Activated CD4-positive, alpha-beta T cell treated with anti-CD3 and anti-CD28 coated beads, Interleukin-2, amount 50 U/mL, for 1 hour (primary cell): ENCODE results near the gene LRP2BP.
A peak's percentile ranks its signal among the peaks of the same experiment; 100 is the strongest.

Source experiments
- DNase-seq: peaks from one replicate; pipeline ENCODE4 v3.0.0-alpha.2; 2020

The LRP2BP gene

DNA sequence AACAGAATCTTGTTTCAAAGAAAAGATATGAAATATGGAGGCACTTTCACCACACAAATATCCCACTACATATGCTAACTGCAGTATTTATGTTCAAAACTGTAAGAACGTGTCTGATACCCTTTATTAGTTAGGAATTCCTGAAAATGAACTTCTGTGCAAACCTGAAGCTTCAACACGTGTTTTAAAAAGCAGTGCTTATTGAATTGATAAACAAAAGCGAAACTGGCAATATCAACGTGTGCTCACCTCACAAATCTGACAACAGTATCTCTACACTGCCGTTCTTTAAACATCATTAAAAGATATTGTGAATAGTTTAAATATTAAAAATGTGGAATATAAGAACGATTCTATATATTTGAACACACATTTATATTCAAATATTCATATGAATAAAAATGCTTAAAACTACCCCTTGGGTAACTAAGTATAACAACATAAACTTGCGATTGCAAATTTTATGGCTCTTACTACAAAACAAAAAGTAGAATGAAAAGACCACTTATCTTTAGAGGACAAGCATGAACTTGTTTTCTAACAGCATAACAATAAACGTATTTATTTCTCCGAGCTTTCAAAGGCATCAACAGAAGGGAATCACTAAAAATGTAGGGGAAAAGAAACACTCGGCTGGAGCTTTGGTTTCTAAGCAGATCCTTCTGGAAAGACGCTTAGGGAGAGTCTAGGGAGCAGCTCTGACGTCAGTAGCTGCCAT is at the start of gene LRP2BP:
TSS of gene LRP2BP (minus strand) at position 687 of the 718 bp plus-strand sequence. CDS start 17,738 bp downstream, outside the sequence.
- no peak for DNase-seq

DNA sequence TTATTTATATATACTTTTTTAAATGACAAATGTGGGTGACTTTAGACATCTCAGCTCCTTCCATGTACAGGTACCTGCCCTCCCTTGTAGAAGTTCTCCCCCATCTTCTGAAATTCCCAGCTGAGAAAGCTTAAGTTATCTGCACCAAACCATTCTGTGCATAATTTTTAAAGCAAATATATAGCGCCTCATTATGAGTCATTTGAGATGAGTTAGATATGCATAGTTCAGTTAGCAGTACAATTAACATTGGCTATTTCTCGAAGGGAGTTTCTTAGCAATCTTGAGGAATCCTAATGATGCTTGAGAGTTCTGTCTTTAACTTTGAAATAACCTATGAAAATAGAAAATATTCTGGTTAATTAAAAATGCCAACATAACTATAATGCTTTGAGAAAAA is 49.5 kb upstream of the LRP2BP start:
- no peak for DNase-seq

DNA sequence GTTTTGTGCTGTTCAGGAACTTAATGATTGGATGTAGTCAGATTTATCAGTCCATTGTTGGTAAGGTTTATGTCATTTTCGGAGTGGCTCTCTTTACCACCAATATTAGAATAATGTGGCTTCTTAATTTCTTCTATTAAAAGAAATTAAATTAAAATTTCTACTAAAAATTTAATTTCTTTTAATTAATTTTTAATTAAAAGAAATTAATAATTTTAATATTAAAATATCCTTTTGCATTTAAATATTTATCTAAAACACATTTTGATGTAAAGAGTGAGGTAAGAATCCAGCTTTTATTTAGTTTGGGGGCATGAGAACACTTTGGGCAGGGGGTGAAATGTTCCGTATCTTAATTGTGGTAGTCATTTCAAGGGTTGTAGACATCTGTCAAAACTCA is 45.8 kb upstream of the LRP2BP start:
- DNase-seq: no peak

DNA sequence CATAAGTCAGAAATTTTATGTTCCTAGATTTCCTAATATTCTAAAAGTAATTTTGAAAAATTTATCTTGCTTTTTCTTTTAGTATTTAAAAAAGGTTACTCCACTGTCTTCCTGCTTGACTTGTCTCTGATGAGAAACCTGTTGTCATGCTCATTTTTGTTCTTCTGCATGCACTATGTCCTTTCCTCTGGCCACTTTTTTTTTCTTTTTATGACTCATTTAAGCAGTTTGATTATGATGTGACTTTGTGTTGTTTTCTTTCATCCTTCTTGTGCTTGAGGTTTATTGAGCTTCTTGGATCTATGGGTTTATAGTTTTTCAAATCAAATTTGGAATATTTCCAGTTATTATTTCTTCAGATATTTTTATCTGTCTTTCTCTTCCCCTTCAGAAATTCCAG is 42.1 kb upstream of the LRP2BP start:
- no peak for DNase-seq

DNA sequence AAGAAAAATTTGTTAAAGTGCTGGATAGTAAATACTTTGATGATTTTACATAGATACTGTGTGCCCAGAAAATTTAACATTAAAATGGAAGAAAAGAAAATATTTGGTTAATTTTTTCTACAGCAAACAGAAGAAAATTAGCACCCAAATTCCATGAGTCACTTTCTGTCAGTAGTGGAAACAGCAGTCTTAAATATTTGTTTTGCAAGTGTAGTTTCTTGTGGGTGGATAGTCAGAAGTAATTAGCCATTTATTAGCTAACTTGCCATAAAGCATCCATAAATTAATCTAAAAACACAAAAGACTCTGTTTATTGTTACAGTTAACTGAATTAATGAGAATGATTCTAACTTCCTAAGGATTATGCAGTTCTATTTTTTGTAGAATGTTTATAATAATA is 39.7 kb upstream of the LRP2BP start:
- no peak for DNase-seq

DNA sequence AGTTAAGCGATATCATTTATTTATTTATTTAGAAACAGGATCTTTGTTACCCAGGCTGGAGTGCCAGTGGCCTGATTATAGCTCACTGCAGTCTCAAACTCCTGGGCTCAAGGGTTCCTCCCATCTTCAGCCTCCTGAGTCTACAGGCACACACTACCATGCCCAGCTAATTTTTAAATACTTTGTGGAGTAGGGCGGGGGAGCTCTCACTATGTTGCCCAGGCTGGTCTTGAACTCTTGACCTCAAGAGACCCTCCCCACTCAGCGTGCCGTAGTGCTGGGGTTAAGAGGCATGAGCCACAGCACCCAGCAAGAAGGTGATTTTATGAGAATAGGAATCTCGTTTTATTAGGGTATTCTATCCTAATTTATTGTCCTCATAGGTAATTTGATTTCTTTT is 33.9 kb upstream of the LRP2BP start:
- no peak for DNase-seq

DNA sequence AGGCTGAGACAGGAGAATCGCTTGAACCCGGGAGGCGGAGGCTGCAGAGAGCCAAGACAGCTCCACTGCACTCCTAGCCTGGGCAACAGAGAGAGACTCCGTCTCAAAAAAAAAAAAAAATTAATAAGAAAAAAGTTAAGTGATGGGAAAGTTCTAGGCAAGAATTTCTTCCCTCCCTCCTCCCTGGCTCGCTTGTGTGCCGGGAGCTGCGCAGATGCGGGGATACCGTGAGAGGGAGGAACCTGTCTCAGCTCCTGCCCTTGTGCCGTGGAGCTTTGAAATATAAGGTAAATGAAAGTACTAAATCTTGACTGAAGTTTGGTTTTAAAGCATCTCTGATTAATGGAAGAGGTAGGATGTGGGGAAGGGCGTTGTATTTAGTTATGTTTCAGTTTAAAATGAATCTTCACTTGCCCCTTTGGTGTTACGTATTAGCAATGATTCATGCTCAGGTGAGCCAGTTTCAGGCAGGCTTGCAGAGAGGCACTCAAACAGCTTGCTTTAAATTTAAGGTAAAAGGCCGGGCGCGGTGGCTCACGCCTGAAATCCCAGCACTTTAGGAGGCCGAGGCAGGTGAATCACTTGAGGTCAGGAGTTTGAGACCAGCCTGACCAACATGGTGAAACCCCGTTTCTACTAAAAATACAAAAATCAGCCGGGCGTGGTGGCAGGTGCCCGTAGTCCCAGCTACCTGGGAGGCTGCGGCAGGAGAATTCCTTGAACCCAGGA is 31.4 kb upstream of the LRP2BP start:
- no peak for DNase-seq

DNA sequence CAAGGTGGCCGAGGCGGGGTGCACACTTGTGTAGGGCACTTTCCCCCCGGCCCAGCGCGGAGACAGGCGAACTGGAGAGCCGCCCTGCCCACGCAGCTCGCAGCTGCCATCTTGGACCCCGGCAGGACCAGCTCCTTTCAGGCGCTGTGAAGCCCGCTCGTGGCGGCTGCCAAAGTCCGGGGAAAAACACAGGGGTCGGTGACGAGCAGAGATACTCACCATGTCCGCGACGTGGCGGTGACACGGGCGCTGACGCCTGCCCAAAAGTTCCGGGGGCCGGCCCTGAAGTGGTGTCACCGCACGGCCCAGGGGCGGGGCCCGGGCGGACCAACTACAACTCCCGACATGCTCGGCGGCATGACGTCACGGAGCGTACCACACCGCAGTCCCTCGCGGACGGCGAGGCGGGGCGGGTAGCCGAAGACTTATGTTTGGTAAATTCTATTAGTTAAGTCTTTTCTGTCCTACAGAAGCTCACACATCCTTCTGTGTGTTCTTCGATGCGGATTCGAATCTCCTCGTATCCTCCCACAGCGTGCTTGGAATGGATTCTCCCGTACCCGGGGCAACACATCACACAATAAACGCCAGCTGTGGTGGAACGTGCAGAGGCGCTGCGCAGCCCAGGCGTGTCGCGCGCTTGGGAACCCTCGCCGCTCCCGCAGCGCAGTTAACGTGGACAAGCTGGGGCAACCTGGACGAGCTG is 30.1 kb upstream of the LRP2BP start, which contains the start of gene UFSP2:
TSS of gene UFSP2 (minus strand) at position 318 of the 706 bp plus-strand sequence. CDS start at position 222, 96 bp downstream.
- peak; percentile 84 for DNase-seq

DNA sequence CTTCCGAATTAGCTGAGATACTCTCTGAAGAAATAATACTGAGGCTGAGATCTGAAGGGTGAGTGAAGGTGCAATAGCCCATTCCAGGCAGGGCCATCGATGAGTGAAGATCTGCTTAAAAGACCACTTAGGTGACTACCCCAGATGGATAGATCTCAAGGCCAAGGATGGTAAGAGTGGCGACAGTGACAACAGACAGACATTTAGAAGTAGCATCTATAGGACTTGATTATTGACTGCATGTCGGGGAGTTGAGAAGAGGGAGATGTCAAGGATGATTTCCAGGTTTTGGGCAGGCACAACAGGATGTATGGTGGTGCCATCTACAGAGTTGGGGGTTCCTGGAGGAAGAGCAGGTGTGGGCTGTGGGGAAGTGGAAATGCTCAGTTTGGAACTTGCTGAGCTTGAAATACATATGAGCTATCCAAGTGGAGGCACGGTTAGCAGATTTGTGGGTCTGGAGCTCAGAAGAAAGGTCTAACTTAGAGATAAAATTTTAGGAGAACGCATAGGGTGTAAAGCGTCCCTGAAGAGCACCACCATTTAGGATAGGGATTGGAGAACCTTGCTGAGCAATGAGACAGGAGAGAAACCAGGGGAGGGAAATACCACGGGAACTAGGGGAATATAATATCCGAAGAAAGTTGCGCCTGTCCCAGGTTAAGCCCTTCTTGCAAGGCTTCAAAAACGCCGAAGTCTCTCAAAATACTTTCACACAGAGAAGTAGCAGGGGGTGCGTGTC is 29.4 kb upstream of the LRP2BP start:
- no peak for DNase-seq

DNA sequence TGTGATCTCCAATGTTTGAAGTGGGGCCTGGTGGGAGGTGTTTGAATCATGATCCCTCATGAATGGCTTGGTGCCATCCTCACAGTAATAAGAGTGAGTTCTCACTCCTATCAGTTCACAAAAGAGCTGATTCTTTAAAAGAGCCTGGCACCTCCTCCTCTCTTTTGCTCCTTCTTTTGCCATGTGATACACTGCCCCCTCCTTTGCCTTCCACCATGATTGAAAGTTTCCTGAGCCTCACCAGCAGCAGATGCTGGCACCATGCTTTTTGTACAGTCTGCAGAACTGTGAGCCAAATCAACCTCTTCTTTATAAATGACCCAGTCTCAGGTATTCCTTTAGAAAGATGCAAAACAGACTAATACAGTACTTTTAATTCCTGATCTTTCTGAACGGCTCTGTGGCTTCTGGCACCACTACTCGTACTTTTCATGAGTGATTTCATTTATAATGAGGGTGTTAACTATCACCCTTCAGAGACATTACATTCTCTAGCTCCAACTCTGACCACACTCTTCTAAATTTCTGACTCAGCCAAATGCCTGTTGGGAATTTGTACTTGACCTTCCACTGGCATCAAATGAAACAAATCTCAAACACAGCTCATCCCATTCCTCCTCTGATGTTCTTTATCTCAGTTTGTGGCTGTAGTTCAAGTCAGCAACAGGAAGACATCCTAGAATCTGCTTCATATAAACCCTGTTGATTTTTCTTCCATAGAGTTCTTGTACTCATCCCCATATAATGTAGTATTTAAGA is 25.8 kb upstream of the LRP2BP start:
- DNase-seq: no peak

DNA sequence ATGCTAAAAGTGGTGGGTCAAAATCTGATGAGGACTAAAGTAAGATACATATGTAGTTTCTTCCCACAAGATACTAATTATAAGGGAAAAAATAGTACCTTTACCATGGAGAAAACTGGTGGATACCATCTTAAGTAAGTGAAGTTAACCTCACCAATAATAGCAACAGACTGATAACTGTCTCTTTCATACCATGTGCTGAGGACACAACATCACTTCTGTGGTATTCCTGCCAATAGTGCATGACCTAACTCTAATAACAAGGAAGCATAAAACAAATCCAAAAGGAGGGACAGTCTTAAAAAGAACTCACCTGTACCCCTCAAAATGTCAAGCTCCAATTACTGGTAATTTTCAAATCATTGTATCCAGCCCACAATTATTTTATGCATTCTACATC is 21.2 kb upstream of the LRP2BP start:
- DNase-seq: no peak

DNA sequence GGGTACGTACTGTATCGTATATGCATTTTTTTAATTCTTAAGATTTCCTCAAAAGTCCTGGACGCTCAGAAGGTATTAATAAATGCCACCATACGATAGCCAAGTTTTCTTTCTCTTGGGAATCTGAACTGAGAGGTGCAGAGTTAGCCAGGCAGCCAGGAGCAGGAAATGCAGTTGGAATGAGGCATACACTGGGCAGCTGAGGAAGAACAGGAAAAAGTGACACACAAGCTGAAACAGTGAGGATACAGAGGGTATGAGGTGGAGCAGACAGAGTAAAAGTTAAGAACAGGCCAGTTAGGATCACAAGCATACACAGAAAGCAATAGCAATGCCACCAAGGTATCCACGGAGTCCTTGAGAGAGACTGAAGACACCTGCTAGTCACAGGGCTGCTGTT is 16.7 kb upstream of the LRP2BP start:
- DNase-seq: no peak

DNA sequence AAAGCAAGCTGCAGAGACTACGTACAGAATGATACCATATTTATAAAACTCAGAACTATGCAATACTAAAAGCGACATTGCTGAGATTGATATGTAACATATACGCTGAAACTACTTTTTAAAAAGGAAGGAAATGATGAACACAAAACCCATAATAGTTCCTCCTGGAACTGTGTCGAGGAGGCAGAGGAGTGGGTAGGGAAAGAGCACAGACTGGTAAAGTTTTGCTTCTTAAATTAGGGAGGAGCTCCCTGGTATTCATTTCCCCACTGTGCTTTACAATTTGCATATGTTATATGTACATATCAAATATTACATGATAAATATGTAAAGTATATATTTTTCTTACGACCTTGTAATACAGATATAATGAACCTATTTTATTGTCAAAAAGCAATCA is 16.1 kb upstream of the LRP2BP start:
- DNase-seq: no peak

DNA sequence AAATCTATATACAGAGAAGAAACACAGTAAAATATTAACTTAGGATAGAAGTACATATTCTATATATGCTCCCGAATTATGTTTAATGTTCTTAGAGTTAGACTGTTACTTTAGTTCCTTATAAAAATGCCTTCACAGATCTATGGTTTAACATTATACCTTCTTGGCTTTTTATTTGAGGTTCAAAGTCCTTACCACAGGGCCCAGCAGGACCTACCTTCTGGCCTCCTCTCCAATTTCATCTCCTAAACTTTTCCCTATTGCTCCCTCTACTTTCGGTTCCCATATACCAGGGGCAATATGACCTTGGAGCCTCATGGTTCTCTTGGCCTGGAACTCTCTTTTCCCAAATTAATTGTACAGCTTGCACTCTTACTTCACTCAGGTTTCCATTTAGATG is 12.7 kb upstream of the LRP2BP start:
- no peak for DNase-seq

DNA sequence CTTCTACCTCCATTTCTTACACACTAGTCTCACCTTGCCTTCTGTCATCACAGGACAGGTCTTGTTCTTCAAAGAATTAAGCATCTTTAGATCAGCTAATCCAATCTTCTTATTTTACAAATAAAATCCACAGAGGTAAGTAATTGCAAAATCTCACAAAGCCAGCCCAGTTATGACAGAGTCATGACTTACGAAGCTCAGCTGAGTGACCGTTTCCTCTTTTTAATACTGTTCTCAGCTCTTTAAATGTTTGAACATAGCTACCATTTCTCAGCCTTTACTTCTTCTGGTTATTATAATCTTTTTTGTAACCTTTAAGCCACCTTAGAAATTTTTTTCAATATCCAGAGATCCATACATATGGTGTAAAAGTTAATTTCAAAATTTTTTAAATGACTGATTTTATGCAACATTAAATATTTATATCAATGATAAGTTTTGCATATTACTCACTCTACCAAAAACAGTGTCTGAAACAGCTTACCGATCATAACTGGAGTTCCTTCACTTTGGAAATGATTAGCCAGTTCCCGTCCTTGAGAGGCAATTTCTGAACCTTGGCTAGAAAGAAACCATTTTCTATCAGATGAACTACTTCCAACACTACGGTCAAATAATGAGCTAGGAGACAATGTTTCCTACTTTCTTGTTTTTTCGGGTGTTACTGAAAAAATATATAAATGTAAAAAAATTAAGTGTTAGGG is 9.7 kb upstream of the LRP2BP start:
- DNase-seq: no peak

DNA sequence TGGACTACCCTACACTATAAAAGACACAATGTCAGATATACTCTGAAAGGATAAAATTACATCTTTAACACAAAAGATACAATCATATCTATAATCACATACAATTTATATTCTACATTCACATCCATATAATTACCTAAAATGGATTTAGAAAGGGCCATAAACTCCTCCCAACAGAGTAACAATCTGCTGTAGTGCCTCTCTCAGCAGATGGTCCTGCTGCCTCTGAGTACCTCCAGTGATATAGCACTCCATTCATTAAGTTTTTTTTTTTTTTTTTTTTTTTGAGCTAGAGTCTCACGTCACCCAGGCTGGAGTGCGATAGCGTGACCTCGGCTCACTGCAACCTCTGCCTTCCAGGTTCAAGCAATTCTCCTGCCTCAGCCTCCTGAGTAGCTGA is 8.3 kb upstream of the LRP2BP start:
- no peak for DNase-seq

DNA sequence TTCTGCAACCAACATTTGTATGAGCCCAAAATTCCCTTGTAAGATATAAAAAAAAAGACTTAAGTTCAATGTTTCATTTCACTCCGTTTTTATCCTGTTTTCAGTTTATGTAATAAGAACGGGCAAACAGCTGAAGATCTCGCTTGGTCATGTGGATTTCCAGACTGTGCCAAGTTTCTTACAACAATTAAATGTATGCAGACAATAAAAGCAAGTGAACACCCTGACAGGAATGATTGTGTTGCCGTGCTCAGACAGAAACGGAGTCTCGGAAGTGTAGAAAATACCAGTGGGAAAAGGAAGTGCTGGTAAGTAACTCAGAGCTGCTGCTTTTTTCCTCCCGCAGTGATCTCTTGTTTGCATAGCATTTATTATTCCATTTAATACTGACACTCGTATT is 3.7 kb upstream of the LRP2BP start:
- no peak for DNase-seq

DNA sequence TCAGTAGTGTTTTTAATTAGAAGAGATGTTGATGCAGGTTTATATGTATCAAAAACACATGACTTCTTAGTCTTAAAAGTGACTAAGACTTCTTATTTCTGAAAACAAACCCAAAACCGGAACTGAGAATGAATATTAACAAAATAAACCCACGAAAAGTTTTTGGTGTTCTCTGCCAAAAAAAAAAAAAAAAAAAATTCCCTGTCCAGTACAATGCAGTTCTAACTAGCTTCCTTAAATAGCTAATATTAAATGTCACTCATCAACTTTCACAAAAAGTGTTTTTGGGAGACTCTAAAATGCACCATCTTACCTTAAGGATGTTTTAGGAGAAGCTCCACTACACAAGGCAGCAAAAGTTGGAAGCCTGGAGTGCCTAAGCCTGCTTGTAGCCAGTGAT is 2.9 kb upstream of the LRP2BP start:
- DNase-seq: no peak

DNA sequence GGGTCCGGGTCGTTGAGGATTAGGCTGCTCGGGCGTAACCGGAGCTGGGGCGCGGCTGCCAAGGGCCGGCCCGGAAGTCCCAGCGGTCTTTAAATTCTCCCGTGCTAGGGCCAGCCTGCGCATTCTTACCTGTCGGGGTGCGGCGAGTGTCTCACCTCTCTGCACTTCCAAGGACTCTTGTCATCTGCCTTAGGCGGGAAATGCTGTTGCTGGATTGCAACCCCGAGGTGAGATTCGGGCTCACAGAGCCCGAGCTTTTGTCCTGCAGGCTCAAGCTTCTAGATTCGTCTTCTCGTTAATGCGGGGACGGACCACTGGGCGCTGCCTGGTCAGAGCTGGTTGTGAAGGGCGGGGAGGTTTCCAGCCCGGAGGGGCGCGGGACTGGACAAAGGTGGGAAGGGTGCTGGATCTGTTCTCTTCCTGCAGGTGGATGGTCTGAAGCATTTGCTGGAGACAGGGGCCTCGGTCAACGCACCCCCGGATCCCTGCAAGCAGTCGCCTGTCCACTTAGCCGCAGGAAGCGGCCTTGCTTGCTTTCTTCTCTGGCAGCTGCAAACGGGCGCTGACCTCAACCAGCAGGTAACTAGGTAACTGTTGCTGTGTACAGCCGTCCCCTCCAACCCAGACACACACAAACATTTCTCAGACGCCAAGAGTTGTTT is 1.1 kb upstream of the LRP2BP start, which contains the start of gene ANKRD37:
TSS of gene ANKRD37 (plus strand) at position 118 of the 662 bp plus-strand sequence. CDS start at position 201, 83 bp downstream.
- no peak for DNase-seq

DNA sequence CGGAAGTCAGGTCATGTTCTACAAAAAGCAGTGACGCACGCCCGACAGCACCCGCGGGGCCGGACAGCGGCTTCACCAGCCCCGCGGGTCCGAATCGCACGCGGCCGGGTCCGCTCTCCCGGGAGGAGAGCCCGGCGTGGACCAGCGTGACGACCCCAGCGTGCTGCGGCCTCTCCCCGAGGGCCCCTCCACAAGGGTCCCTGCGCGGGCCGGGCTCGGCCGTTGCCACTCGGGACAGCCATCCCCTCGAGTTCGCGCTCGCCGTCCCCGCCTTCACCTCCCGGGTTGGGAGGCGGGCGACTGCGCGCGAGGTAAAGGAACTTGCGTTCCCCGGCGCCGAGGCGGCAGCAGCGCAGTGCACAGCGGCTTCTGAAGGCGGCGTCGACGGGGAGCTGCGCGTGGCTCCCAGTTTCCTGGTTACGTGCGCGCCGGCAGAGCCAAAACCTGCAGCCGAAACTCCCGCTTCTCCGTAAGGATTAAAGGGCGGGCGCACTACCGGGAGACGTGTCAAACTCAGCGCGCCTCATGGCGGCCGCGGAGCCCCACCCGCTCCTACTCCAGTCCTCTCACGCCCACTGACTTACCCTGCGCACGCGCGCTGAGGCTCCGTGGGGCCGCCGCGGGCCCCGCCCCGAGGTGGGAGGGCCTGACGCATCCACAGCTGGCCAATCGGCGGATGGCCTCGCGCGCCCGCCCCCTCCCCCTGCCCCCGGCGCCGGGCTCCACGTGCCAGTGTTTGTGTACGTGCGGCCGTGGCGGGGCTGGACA is 416 bp upstream of the LRP2BP start:
- DNase-seq: peak; percentile 93
